CD8-positive, alpha-beta memory T cell (primary cell): ENCODE data around the gene TNFSF11. TPM values are rescaled to one million over a fixed set of nuclear protein-coding genes. Genes with fewer than 3 reads are reported as not detected.

Experiments
- CTCF ChIA-PET: fragments of 350-600 bp; sonication (Branson Sonifier 250); formaldehyde crosslinking; loops from one replicate; lab custom pipeline; 2021; ENCODE audit warnings: antibody characterized with exemption; lab: Charles Lee
- POLR2A ChIA-PET: fragments of 350-600 bp; sonication (Branson Sonifier 250); formaldehyde crosslinking; loops from one replicate; lab custom pipeline; 2021; ENCODE audit warnings: antibody characterized with exemption; lab: Charles Lee
- DNase-seq, 5 donors: peaks; one replicate each; pipeline versions ENCODE4 v3.0.0 to v3.0.0-alpha.2; 2020 to 2022; ENCODE audit warnings: mixed read lengths in 1 of 5
- H3K27ac ChIP-seq: one replicate; pipeline ENCODE4 v1.7.0; 2013; ENCODE audit warnings: low read depth, mild to moderate bottlenecking, low read length, moderate library complexity
- H3K27me3 ChIP-seq: 2 replicates; pipeline ENCODE4 v1.7.0; 2013; ENCODE audit warnings: low read length, mild to moderate bottlenecking; ENCODE audit not compliant: insufficient read depth, poor library complexity, severe bottlenecking
- H3K36me3 ChIP-seq: 2 replicates; pipeline ENCODE4 v1.7.0; 2013; ENCODE audit warnings: mild to moderate bottlenecking, low read length, moderate library complexity; ENCODE audit not compliant: insufficient read depth
- H3K4me1 ChIP-seq: 2 replicates; pipeline ENCODE4 v1.7.0; 2013; ENCODE audit warnings: mild to moderate bottlenecking, low read length, moderate library complexity; ENCODE audit not compliant: insufficient read depth
- H3K4me3 ChIP-seq: 2 replicates; pipeline ENCODE4 v1.7.0; 2013; ENCODE audit warnings: mild to moderate bottlenecking, low read length
- H3K9me3 ChIP-seq: 2 replicates; pipeline ENCODE4 v1.7.0; 2013; ENCODE audit warnings: mild to moderate bottlenecking, low read length
- H3K27ac Mint-ChIP-seq, 8 donors: one replicate each; pipeline ENCODE4 v1.8.0; 2020 to 2021; ENCODE audit warnings: mixed read lengths in 8 of 8, mild to moderate bottlenecking in 6 of 8, inconsistent platforms in 3 of 8, moderate library complexity in 3 of 8
- H3K27me3 Mint-ChIP-seq, 2 donors: one replicate each; pipeline ENCODE4 v1.8.0; 2020 to 2021; ENCODE audit warnings: mixed read lengths in 2 of 2, mild to moderate bottlenecking in 1 of 2, moderate library complexity in 1 of 2
- H3K36me3 Mint-ChIP-seq, 3 donors: one replicate each; pipeline ENCODE4 v1.8.0; 2020 to 2021; ENCODE audit warnings: mixed read lengths in 3 of 3, inconsistent platforms in 1 of 3, mild to moderate bottlenecking in 1 of 3
- H3K4me1 Mint-ChIP-seq, 3 donors: one replicate each; pipeline ENCODE4 v1.8.0; 2020 to 2021; ENCODE audit warnings: mixed read lengths in 3 of 3, inconsistent platforms in 1 of 3, mild to moderate bottlenecking in 1 of 3
- H3K4me3 Mint-ChIP-seq, 7 donors: one replicate each; pipeline ENCODE4 v1.8.0; 2020 to 2021; ENCODE audit warnings: mixed read lengths in 7 of 7, mild to moderate bottlenecking in 6 of 7, moderate library complexity in 4 of 7, inconsistent platforms in 2 of 7
- H3K9me3 Mint-ChIP-seq, 5 donors: one replicate each; pipeline ENCODE4 v1.8.0; 2020 to 2022; ENCODE audit warnings: mixed read lengths in 5 of 5, mild to moderate bottlenecking in 3 of 5, moderate library complexity in 2 of 5, inconsistent platforms in 1 of 5
- polyA plus RNA-seq: library from polyadenylated mRNA; unstranded; fragments of 300-500 nt; fragmentation: Illumina TruSeq; gene quantifications from one replicate; pipeline ENCODE4 v1.2.3, GENCODE V29; 2021
- total RNA-seq, 2 experiments: library from RNA; stranded (reverse); gene quantifications; one replicate each; pipeline ENCODE4 v1.2.3, GENCODE V29; 2021

The TNFSF11 gene
- total and polyA plus RNA-seq, 3 experiments from 2014 or later, result 0.29 to 6.4 (median 6.2) TPM

- Histone ChIP-seq H3K36me3 (no peaks in the 10 kb centered on the region), H3K4me3 (no peak overlapping the region), H3K9me3 (no peaks in the 10 kb centered on the region), H3K27ac (no peak overlapping the region), H3K4me1 (no peaks in the 10 kb centered on the region), H3K27me3 (no peaks in the 10 kb centered on the region)
- POLR2A ChIA-PET, result no interaction called here
- H3K4me3 Mint-ChIP-seq, result no peak overlapping the region
- DNase-seq, result no peak
- no peaks in the 10 kb centered on the region for H3K9me3 Mint-ChIP-seq
- H3K36me3 Mint-ChIP-seq, result no peaks in the 10 kb centered on the region
- CTCF ChIA-PET, result no interaction called here
- H3K27me3 Mint-ChIP-seq, result peaks cover 8 to 26% of the 10 kb centered on the region in 2 donors
- H3K27ac Mint-ChIP-seq, result no peak overlapping the region
- H3K4me1 Mint-ChIP-seq, result no peaks in the 10 kb centered on the region
Measured at GRCh38 chr13:42625611-42626010, 51.7 kb downstream of the TNFSF11 start.

GRCh38 chr13:42626176-42626860 lies 52.4 kb downstream of the TNFSF11 start:
- Mint-ChIP-seq H3K4me3 (no peak overlapping the region), H3K4me1 (no peaks in the 10 kb centered on the region), H3K9me3 (no peaks in the 10 kb centered on the region), H3K27me3 (peaks cover 8 to 26% of the 10 kb centered on the region in 2 donors), H3K27ac (no peak overlapping the region), H3K36me3 (no peaks in the 10 kb centered on the region)
- ChIA-PET POLR2A (no interaction called here), CTCF (no interaction called here)
- no peak overlapping the region for H3K4me3 ChIP-seq
- no peaks in the 10 kb centered on the region for H3K36me3 ChIP-seq
- H3K27me3 ChIP-seq, result no peaks in the 10 kb centered on the region
- H3K4me1 ChIP-seq, result no peaks in the 10 kb centered on the region
- H3K9me3 ChIP-seq, result no peaks in the 10 kb centered on the region
- no peak for DNase-seq
- H3K27ac ChIP-seq, result no peak overlapping the region

GRCh38 chr13:42628666-42629065 lies 54.7 kb downstream of the TNFSF11 start:
- Mint-ChIP-seq H3K27me3 (peaks cover 8 to 16% of the 10 kb centered on the region in 2 donors), H3K4me1 (no peaks in the 10 kb centered on the region), H3K9me3 (no peaks in the 10 kb centered on the region), H3K36me3 (no peaks in the 10 kb centered on the region), H3K4me3 (no peak overlapping the region), H3K27ac (no peak overlapping the region)
- Histone ChIP-seq H3K27me3 (no peaks in the 10 kb centered on the region), H3K4me3 (no peak overlapping the region), H3K9me3 (no peaks in the 10 kb centered on the region), H3K36me3 (no peaks in the 10 kb centered on the region), H3K4me1 (no peaks in the 10 kb centered on the region), H3K27ac (no peak overlapping the region)
- CTCF ChIA-PET, result no interaction called here
- POLR2A ChIA-PET, result no interaction called here
- no peak for DNase-seq

DNA sequence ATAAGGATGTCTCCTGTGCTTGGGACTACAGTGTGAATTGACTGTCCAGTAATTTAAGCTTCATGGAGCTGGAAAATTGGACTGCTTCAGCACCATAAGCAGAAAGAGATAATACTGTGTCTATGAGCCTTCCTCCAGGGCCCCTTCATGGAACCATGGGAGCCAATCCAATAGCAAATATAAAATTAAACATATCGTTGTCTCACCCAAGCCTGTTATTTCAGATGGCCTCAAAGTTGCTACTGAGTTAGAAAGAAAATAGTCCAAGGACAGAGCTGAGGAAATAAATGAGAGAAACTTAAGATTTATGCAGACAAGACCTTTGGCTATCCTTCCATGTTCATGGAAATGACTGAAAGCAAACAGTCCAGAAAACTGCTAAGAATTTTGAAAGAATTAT lies 57.2 kb downstream of the TNFSF11 start:
- no peaks in the 10 kb centered on the region for H3K36me3 ChIP-seq
- H3K4me3 ChIP-seq, result no peak overlapping the region
- peaks cover 1 to 16% of the 10 kb centered on the region in 2 donors for H3K27me3 Mint-ChIP-seq
- ChIA-PET POLR2A (no interaction called here), CTCF (no interaction called here)
- H3K9me3 ChIP-seq, result no peaks in the 10 kb centered on the region
- DNase-seq, result no peak
- no peak overlapping the region for H3K4me3 Mint-ChIP-seq
- no peak overlapping the region for H3K27ac ChIP-seq
- H3K9me3 Mint-ChIP-seq, result no peaks in the 10 kb centered on the region
- H3K4me1 ChIP-seq, result no peaks in the 10 kb centered on the region
- H3K4me1 Mint-ChIP-seq, result no peaks in the 10 kb centered on the region
- no peak overlapping the region for H3K27ac Mint-ChIP-seq
- H3K36me3 Mint-ChIP-seq, result no peaks in the 10 kb centered on the region
- no peaks in the 10 kb centered on the region for H3K27me3 ChIP-seq

DNA sequence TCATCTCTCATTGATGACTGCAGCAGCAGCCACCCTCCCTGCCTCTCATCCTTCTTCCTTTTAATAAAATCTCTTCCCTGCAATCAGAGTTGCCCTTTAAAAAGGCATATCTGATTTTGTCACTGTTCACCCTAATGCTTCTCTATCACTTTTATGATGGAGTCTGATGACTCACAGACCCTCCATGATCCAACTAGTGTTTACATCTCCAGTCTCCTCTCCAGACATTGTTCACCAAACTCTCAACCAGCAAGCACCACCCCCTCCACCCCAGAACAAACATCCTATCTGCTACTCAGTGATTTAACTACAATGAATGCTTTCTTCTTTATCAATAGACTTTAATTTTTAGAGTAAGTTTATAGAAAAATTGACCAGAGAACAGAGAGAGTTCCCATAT lies 59.5 kb downstream of the TNFSF11 start:
- H3K4me1 Mint-ChIP-seq, result no peaks in the 10 kb centered on the region
- H3K36me3 ChIP-seq, result no peaks in the 10 kb centered on the region

GRCh38 chr13:42638101-42638500 lies 64.1 kb downstream of the TNFSF11 start:
- H3K4me1 Mint-ChIP-seq, result no peaks in the 10 kb centered on the region

More for the DNA sequence above, 59.5 kb downstream of the TNFSF11 start:
- Mint-ChIP-seq H3K36me3 (no peaks in the 10 kb centered on the region), H3K27me3 (peaks cover 0 to 9% of the 10 kb centered on the region in 2 donors), H3K27ac (no peak overlapping the region), H3K4me3 (no peak overlapping the region), H3K9me3 (no peaks in the 10 kb centered on the region)
- POLR2A ChIA-PET, result no interaction called here
- Histone ChIP-seq H3K4me1 (no peaks in the 10 kb centered on the region), H3K27me3 (no peaks in the 10 kb centered on the region), H3K9me3 (no peaks in the 10 kb centered on the region), H3K4me3 (no peak overlapping the region), H3K27ac (no peak overlapping the region)
- CTCF ChIA-PET, result no interaction called here
- DNase-seq, result no peak

DNA sequence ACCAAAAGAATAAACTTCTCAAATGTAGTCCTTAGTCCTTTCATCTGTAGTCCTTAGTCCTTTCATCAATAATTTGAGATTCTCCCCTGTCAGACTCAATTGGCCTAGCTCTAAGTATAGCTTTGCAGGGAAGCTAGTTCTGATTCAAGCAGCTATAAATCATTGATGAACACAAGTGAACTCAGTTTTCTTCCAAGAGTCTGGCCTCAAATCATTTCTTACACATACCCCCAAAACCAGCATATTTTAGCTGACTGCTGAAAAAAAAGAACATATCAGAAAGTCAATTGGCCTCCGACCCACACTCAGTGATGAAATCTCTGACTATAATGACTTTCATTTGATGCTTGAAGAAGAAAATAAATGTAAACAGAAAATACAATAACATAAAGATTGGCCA lies 64.9 kb downstream of the TNFSF11 start:
- no peaks in the 10 kb centered on the region for H3K4me1 ChIP-seq
- Mint-ChIP-seq H3K4me1 (no peaks in the 10 kb centered on the region), H3K4me3 (no peak overlapping the region), H3K27ac (no peak overlapping the region), H3K36me3 (no peaks in the 10 kb centered on the region), H3K27me3 (peaks cover 6 to 14% of the 10 kb centered on the region in 2 donors), H3K9me3 (peaks cover 0 to 3% (median 1%) of the 10 kb centered on the region in 5 donors)
- ChIA-PET POLR2A (no interaction called here), CTCF (no interaction called here)
- no peaks in the 10 kb centered on the region for H3K27me3 ChIP-seq
- no peaks in the 10 kb centered on the region for H3K36me3 ChIP-seq
- no peak overlapping the region for H3K4me3 ChIP-seq
- no peak for DNase-seq
- no peak overlapping the region for H3K27ac ChIP-seq
- H3K9me3 ChIP-seq, result no peaks in the 10 kb centered on the region

More at GRCh38 chr13:42638101-42638500, 64.1 kb downstream of the TNFSF11 start:
- no peaks in the 10 kb centered on the region for H3K27me3 ChIP-seq
- no peaks in the 10 kb centered on the region for H3K4me1 ChIP-seq
- H3K4me3 ChIP-seq, result no peak overlapping the region
- Mint-ChIP-seq H3K4me3 (no peak overlapping the region), H3K27ac (peak overlapping the region in 1 of 8 donors; percentile 14), H3K27me3 (peaks cover 2 to 10% of the 10 kb centered on the region in 2 donors), H3K36me3 (no peaks in the 10 kb centered on the region), H3K9me3 (peaks cover 0 to 3% (median 1%) of the 10 kb centered on the region in 5 donors)
- H3K36me3 ChIP-seq, result no peaks in the 10 kb centered on the region
- no peak overlapping the region for H3K27ac ChIP-seq
- ChIA-PET CTCF (no interaction called here), POLR2A (no interaction called here)
- no peak for DNase-seq
- H3K9me3 ChIP-seq, result no peaks in the 10 kb centered on the region

DNA sequence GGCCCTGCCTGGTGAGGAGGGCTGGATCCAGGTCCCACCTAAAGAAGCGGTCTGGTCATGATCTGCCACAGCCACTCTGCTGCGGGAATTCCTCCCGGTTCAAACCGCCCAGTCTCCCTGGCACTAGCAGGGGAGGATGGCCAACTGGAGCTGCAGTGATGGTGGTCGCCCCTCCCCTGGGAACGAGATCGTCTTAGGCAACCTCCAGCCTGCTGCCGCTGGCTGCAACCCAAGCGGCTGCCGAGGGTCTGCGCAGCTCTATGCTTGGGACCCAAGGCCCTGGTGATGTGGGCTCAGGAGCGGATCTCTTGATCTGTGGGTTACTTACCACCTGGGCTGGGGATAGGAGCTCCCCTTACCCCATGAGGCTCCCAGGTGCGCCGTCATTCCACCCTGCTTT lies 69.1 kb downstream of the TNFSF11 start:
- CTCF ChIA-PET, result no interaction called here
- Histone ChIP-seq H3K4me1 (no peaks in the 10 kb centered on the region), H3K36me3 (no peaks in the 10 kb centered on the region), H3K27ac (no peak overlapping the region), H3K4me3 (no peak overlapping the region), H3K27me3 (no peaks in the 10 kb centered on the region), H3K9me3 (no peaks in the 10 kb centered on the region)
- Mint-ChIP-seq H3K36me3 (no peaks in the 10 kb centered on the region), H3K27ac (no peak overlapping the region), H3K4me3 (no peak overlapping the region), H3K4me1 (no peaks in the 10 kb centered on the region), H3K9me3 (peaks cover 0 to 4% (median 2%) of the 10 kb centered on the region in 5 donors), H3K27me3 (peaks cover 9 to 15% of the 10 kb centered on the region in 2 donors)
- no peak for DNase-seq
- POLR2A ChIA-PET, result no interaction called here
